Prostate gland (tissue), 2 donors: ENCODE data around the gene GPR137B.

Experiments used
- CTCF ChIP-seq, 4 experiments: fragments of 200-600 bp in 2 of 4; fragments of 450-650 bp in 2 of 4; sonication (generic) in 2 of 4; IDR thresholded peaks; 1 replicate in 3 of 4; 2 replicates in 1 of 4; pipeline ENCODE4 v1.5.1; 2016 to 2019; ENCODE audit warnings: antibody characterized with exemption in 4 of 4, mild to moderate bottlenecking in 2 of 4, moderate library complexity in 2 of 4
- POLR2A ChIP-seq: fragments of 450-650 bp; IDR thresholded peaks from one replicate; pipeline ENCODE4 v1.6.1; 2016; ENCODE audit warnings: antibody characterized with exemption, mild to moderate bottlenecking

GRCh38 chr1:236156512-236157208 lies 14.3 kb downstream of the GPR137B start:
- TF ChIP-seq POLR2A (no peak), CTCF (IDR thresholded peaks at IDR 0.05) (no peak)
